H1 (cell line): ENCODE measurements around the gene PAQR8. TPM values are rescaled to one million over a fixed set of nuclear protein-coding genes. Genes with fewer than 3 reads are reported as not detected.

ENCODE experiments used
- ATF3 ChIP-seq: IDR thresholded peaks from 2 replicates; pipeline ENCODE4 v1.6.1; 2011; ENCODE audit warnings: low read depth, mild to moderate bottlenecking, low read length; ENCODE audit not compliant: insufficient read depth
- CBX5 ChIP-seq: fragments of 300-800, 300-1000 bp; sonication (generic); IDR thresholded peaks from 2 replicates; pipeline ENCODE4 v1.7.1; 2016; ENCODE audit warnings: antibody characterized with exemption, low read length, low read depth
- CHD2 ChIP-seq: IDR thresholded peaks from 2 replicates; pipeline ENCODE4 v1.6.1; 2012; ENCODE audit warnings: low read length, improper control_type of control experiment
- CREB1 ChIP-seq: IDR thresholded peaks from 2 replicates; pipeline ENCODE4 v1.6.1; 2012; ENCODE audit warnings: inconsistent platforms
- EZH2 ChIP-seq: fragments of 200-600 bp; sonication (generic); IDR thresholded peaks from 2 replicates; pipeline ENCODE4 v1.7.1; 2012; ENCODE audit warnings: low read depth, mild to moderate bottlenecking, moderate library complexity, low read length, inconsistent platforms; ENCODE audit not compliant: severe bottlenecking
- KDM1A ChIP-seq: fragments of 200-600, 300-600 bp; sonication (generic); IDR thresholded peaks from 2 replicates; pipeline ENCODE4 v1.7.1; 2016; ENCODE audit warnings: mild to moderate bottlenecking, low read length, borderline replicate concordance
- SIRT6 ChIP-seq: IDR thresholded peaks from one replicate; pipeline ENCODE4 v1.7.1; 2012; ENCODE audit warnings: low read length, inconsistent platforms
- TCF12 ChIP-seq: IDR thresholded peaks from 2 replicates; pipeline ENCODE4 v1.6.1; 2011; ENCODE audit warnings: low read depth, mild to moderate bottlenecking, low read length
- USF2 ChIP-seq: IDR thresholded peaks from 2 replicates; pipeline ENCODE4 v1.6.1; 2011; ENCODE audit warnings: low read length, improper control_type of control experiment
- polyA plus RNA-seq, 7 experiments: library from polyadenylated mRNA; depleted of rRNA in 3 of 7; stranded (reverse) in 5 of 7; unstranded in 2 of 7; fragments of >200 nt in 5 of 7; fragments of 200-250 nt in 2 of 7; gene quantifications; 1 replicate in 5 of 7; 2 replicates in 1 of 7; 4 replicates in 1 of 7; pipeline versions ENCODE4 v1.2.1 to v1.2.3, GENCODE V29; 2011 to 2013; ENCODE audit warnings: missing spikeins in 2 of 7, mixed read lengths in 2 of 7
- total RNA-seq: library from RNA; stranded (reverse); fragmentation: NEBNext Ultra II Directional; extraction: Animal tissue kit (Norgen Biotek cat#: 25700); gene quantifications from 2 replicates; pipeline ENCODE4 v1.2.1, GENCODE V29; 2021

The PAQR8 gene
- total and polyA plus RNA-seq, 2 of the 8 experiments (the other 6 are each of a cell fraction or from before 2014, with no cell fraction given): 7.6 to 9.6 TPM

GRCh38 chr6:52384145-52384766 lies 22.3 kb downstream of the PAQR8 start (continued):
- no peak for TF ChIP-seq ATF3
- TF ChIP-seq TCF12: no peak
- TF ChIP-seq CREB1: no peak
- TF ChIP-seq KDM1A: no peak
- no peak for TF ChIP-seq SIRT6
- TF ChIP-seq EZH2: no peak
- no peak for TF ChIP-seq USF2
- TF ChIP-seq CBX5: no peak
- TF ChIP-seq CHD2: no peak
